Measurements from ENCODE around the gene FAM13A.
A peak's percentile ranks its signal among the peaks of the same experiment; 100 is the strongest.

The FAM13A gene

GRCh38 chr4:88745581-88746163 is 311.3 kb downstream of the FAM13A start:
- Histone ChIP-seq H2AFZ (no peak overlapping the region), H3K79me2 (peaks cover 4% of the 10 kb centered on the region), H3K36me3 (ENCODE audit: control insufficient read depth, insufficient read depth, low read length) (no peaks in the 10 kb centered on the region), H3K4me1 (peaks cover 18% of the 10 kb centered on the region), H3K9me3 (ENCODE audit: control insufficient read depth, low read length) (no peaks in the 10 kb centered on the region), H3K4me2 (ENCODE audit: low read length) (peak overlapping the region; percentile 55), H3K27me3 (ENCODE audit: control insufficient read depth, insufficient read depth, low read length) (no peaks in the 10 kb centered on the region), H3K27ac (peak overlapping the region; percentile 82), H3K9ac (no peak overlapping the region), H3K4me3 (ENCODE audit: low read depth, low read length) (no peak overlapping the region)
- no peak for TF ChIP-seq CTCF (IDR thresholded peaks at IDR 0.05)

GRCh38 chr4:88745175-88745574 is 311.8 kb downstream of the FAM13A start:
- H3K27me3 ChIP-seq (ENCODE audit: control insufficient read depth, insufficient read depth, low read length), result no peaks in the 10 kb centered on the region
- no peak for TF ChIP-seq CTCF (IDR thresholded peaks at IDR 0.05)
- H3K9me3 ChIP-seq (ENCODE audit: control insufficient read depth, low read length), result no peaks in the 10 kb centered on the region
- H3K4me1 ChIP-seq, result peaks cover 18% of the 10 kb centered on the region
- H3K27ac ChIP-seq, result peak overlapping the region; percentile 82
- peak overlapping the region; percentile 55 for H3K4me2 ChIP-seq (ENCODE audit: low read length)
- no peak overlapping the region for H3K9ac ChIP-seq
- H2AFZ ChIP-seq, result no peak overlapping the region
- H3K79me2 ChIP-seq, result peaks cover 5% of the 10 kb centered on the region
- no peak overlapping the region for H3K4me3 ChIP-seq (ENCODE audit: low read depth, low read length)
- no peaks in the 10 kb centered on the region for H3K36me3 ChIP-seq (ENCODE audit: control insufficient read depth, insufficient read depth, low read length)

GRCh38 chr4:88744609-88745008 is 312.4 kb downstream of the FAM13A start:
- no peak overlapping the region for H3K4me3 ChIP-seq (ENCODE audit: low read depth, low read length)
- H3K9me3 ChIP-seq (ENCODE audit: control insufficient read depth, low read length), result no peaks in the 10 kb centered on the region
- no peak for TF ChIP-seq CTCF (IDR thresholded peaks at IDR 0.05)
- no peak overlapping the region for H3K9ac ChIP-seq
- no peak overlapping the region for H2AFZ ChIP-seq
- peak overlapping the region; percentile 55 for H3K4me2 ChIP-seq (ENCODE audit: low read length)
- H3K27ac ChIP-seq, result peak overlapping the region; percentile 82
- no peaks in the 10 kb centered on the region for H3K27me3 ChIP-seq (ENCODE audit: control insufficient read depth, insufficient read depth, low read length)
- peaks cover 7% of the 10 kb centered on the region for H3K79me2 ChIP-seq
- H3K4me1 ChIP-seq, result peaks cover 18% of the 10 kb centered on the region
- no peaks in the 10 kb centered on the region for H3K36me3 ChIP-seq (ENCODE audit: control insufficient read depth, insufficient read depth, low read length)

GRCh38 chr4:88743696-88744095 is 313.3 kb downstream of the FAM13A start:
- Histone ChIP-seq H3K4me2 (ENCODE audit: low read length) (no peak overlapping the region), H3K9me3 (ENCODE audit: control insufficient read depth, low read length) (no peaks in the 10 kb centered on the region), H3K36me3 (ENCODE audit: control insufficient read depth, insufficient read depth, low read length) (no peaks in the 10 kb centered on the region), H3K79me2 (peaks cover 7% of the 10 kb centered on the region), H3K27me3 (ENCODE audit: control insufficient read depth, insufficient read depth, low read length) (no peaks in the 10 kb centered on the region), H2AFZ (no peak overlapping the region), H3K27ac (peak overlapping the region; percentile 82), H3K4me1 (peaks cover 18% of the 10 kb centered on the region), H3K9ac (no peak overlapping the region), H3K4me3 (ENCODE audit: low read depth, low read length) (no peak overlapping the region)
- TF ChIP-seq CTCF (IDR thresholded peaks at IDR 0.05), result no peak

- no peak overlapping the region for H2AFZ ChIP-seq
- no peaks in the 10 kb centered on the region for H3K9me3 ChIP-seq (ENCODE audit: control insufficient read depth, low read length)
- H3K27me3 ChIP-seq (ENCODE audit: control insufficient read depth, insufficient read depth, low read length), result no peaks in the 10 kb centered on the region
- H3K9ac ChIP-seq, result no peak overlapping the region
- no peak overlapping the region for H3K4me3 ChIP-seq (ENCODE audit: low read depth, low read length)
- peaks cover 27% of the 10 kb centered on the region for H3K4me1 ChIP-seq
- no peak overlapping the region for H3K4me2 ChIP-seq (ENCODE audit: low read length)
- peaks cover 7% of the 10 kb centered on the region for H3K79me2 ChIP-seq
- H3K36me3 ChIP-seq (ENCODE audit: control insufficient read depth, insufficient read depth, low read length), result no peaks in the 10 kb centered on the region
- H3K27ac ChIP-seq, result no peak overlapping the region
- no peak for TF ChIP-seq CTCF (IDR thresholded peaks at IDR 0.05)
Measured at GRCh38 chr4:88742561-88742960, 314.4 kb downstream of the FAM13A start.
